Activated CD4-positive, alpha-beta T cell treated with anti-CD3 and anti-CD28 coated beads for 36 hours (primary cell): ENCODE data around the gene SCAF8. TPM values are rescaled to one million over a fixed set of nuclear protein-coding genes. Genes with fewer than 3 reads are reported as not detected.

Experiments used
- ATAC-seq: fragments of 200-7000 bp; cut with Tn5 transposase; one replicate; pipeline ENCODE4 v1.10.0; 2021; ENCODE audit warnings: mild to moderate bottlenecking, moderate library complexity
- CTCF ChIA-PET: fragments of 350-600 bp; sonication (Branson Sonifier 250); formaldehyde crosslinking; loops from one replicate; lab custom pipeline; 2021; ENCODE audit warnings: antibody characterized with exemption; lab: Charles Lee
- POLR2A ChIA-PET: fragments of 350-600 bp; sonication (Branson Sonifier 250); formaldehyde crosslinking; loops from one replicate; lab custom pipeline; 2021; ENCODE audit warnings: antibody characterized with exemption, inconsistent platforms; lab: Charles Lee
- DNase-seq: peaks from one replicate; pipeline ENCODE4 v3.0.0-alpha.2; 2020
- H3K27ac Mint-ChIP-seq: one replicate; pipeline ENCODE4 v1.8.0; 2021; ENCODE audit warnings: mixed read lengths
- H3K27me3 Mint-ChIP-seq: one replicate; pipeline ENCODE4 v1.8.0; 2021; ENCODE audit warnings: mixed read lengths
- H3K36me3 Mint-ChIP-seq: one replicate; pipeline ENCODE4 v1.8.0; 2021; ENCODE audit warnings: low read depth, mixed read lengths
- H3K4me1 Mint-ChIP-seq: one replicate; pipeline ENCODE4 v1.8.0; 2021; ENCODE audit warnings: mixed read lengths
- H3K4me3 Mint-ChIP-seq: one replicate; pipeline ENCODE4 v1.8.0; 2021; ENCODE audit warnings: mild to moderate bottlenecking, moderate library complexity, mixed read lengths
- H3K9me3 Mint-ChIP-seq: one replicate; pipeline ENCODE4 v1.8.0; 2021; ENCODE audit warnings: low read depth, mixed read lengths
- intact Hi-C, 2 experiments: fragments of 100-400 bp; cut with DNase I in 1 of 2; cut with micrococcal nuclease in 1 of 2; formaldehyde crosslinking; loops; one replicate each; pipeline versions ENCODE4 v1.14.2 to v1.15.1; 2022 to 2024; cut with DNase I, micrococcal nuclease
- total RNA-seq, 2 experiments: library from RNA; stranded (reverse); gene quantifications; one replicate each; pipeline ENCODE4 v1.2.3, GENCODE V29; 2021

The SCAF8 gene
- total RNA-seq, 2 experiments from 2014 or later: 33.9 to 44.5 TPM

DNA sequence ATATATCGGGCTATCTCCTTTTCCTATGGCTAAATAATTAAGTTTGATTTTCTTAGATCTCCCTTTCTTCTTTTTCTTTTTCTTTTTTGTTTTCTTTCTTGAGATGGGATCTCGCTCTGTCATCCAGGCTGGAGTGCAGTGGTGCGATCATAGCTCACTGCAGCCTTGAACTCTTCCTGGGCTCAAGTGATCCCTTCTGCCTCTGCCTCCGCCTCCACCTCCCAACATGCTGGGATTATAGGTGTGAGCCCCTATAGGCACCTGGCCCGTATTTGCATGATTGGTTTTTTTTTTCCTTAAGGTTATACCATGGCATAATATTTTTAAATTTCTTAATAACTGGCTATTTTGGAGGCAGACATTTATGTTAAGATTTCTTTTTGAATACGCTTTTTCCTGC, 106.3 kb downstream of the SCAF8 start:
- no peak overlapping the region for H3K27ac Mint-ChIP-seq
- peaks cover 4% of the 10 kb centered on the region for H3K36me3 Mint-ChIP-seq
- H3K4me1 Mint-ChIP-seq: peaks cover 20% of the 10 kb centered on the region
- DNase-seq (no peak), ATAC-seq (no peak)
- ChIA-PET POLR2A (no interaction called here), CTCF (interaction anchor here (0.6 to 2.0 kb wide), 3 partner anchors 31 to 39 kb away, joined by 3 to 5 read pairs (median 4); no protein-coding TSS in a partner anchor)
- H3K4me3 Mint-ChIP-seq: no peak overlapping the region
- H3K9me3 Mint-ChIP-seq: no peaks in the 10 kb centered on the region
- intact Hi-C loops: no loop called here
- no peaks in the 10 kb centered on the region for H3K27me3 Mint-ChIP-seq

- Mint-ChIP-seq H3K27me3 (no peaks in the 10 kb centered on the region), H3K27ac (no peak overlapping the region), H3K9me3 (no peaks in the 10 kb centered on the region), H3K4me1 (peaks cover 14% of the 10 kb centered on the region), H3K36me3 (peaks cover 5% of the 10 kb centered on the region), H3K4me3 (no peak overlapping the region)
- ChIA-PET CTCF (no interaction called here), POLR2A (no interaction called here)
- ATAC-seq: no peak
- intact Hi-C loops: no loop called here
- DNase-seq: no peak
Observed at GRCh38 chr6:154840363-154840762, 107.1 kb downstream of the SCAF8 start.

DNA sequence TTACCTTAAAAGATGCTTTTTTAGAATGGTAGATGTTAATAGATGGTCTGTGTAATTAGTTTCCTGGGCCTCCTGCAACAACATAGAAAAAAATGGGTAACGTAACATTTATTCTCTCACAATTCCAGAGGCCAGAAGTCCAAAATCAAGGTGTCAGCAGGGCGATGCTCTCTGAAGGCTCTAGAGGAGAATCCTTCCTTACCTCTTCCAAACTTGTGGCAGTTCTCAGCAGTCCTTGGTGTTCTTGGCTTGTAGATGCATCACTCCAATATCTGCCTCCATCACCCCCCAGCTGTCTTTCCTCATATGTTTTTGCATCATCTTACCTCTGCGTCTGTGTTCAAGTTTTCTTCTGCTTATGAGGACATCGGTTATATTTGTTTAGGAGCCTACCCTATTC, 107.9 kb downstream of the SCAF8 start:
- Mint-ChIP-seq H3K27me3 (no peaks in the 10 kb centered on the region), H3K9me3 (no peaks in the 10 kb centered on the region), H3K4me3 (no peak overlapping the region), H3K36me3 (peaks cover 6% of the 10 kb centered on the region), H3K27ac (no peak overlapping the region), H3K4me1 (peaks cover 13% of the 10 kb centered on the region)
- POLR2A ChIA-PET: no interaction called here
- CTCF ChIA-PET: no interaction called here
- no peak for DNase-seq
- intact Hi-C loops: no loop called here
- no peak for ATAC-seq

DNA sequence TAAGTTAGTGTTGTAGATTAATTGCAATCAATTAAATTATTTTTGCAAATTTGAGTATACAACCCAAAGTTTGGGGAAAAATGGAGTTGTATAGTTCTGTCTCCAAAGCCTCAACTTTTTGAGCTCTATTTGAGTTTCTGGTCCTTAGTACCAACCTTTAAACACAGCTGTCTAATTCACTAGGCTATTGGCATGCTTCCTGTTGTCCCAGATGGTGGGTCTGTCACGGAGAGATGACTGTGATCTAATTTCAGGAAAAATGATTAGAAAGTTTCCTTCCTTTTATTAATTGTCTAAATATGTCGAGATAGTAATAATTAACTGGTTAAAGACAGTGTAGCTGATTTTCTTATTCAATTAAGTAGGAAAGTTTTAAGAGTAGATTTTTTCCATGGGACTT, 109.6 kb downstream of the SCAF8 start:
- H3K27me3 Mint-ChIP-seq: no peaks in the 10 kb centered on the region
- ATAC-seq (no peak), DNase-seq (no peak)
- ChIA-PET POLR2A (no interaction called here), CTCF (interaction anchor here (1.3 to 1.4 kb wide), 2 partner anchors 12 to 167 kb away, joined by 3 to 4 read pairs; no protein-coding TSS in a partner anchor)
- H3K4me1 Mint-ChIP-seq: peaks cover 16% of the 10 kb centered on the region
- no peak overlapping the region for H3K27ac Mint-ChIP-seq
- intact Hi-C loops: no loop called here
- H3K36me3 Mint-ChIP-seq: peaks cover 6% of the 10 kb centered on the region
- no peak overlapping the region for H3K4me3 Mint-ChIP-seq
- H3K9me3 Mint-ChIP-seq: no peaks in the 10 kb centered on the region

DNA sequence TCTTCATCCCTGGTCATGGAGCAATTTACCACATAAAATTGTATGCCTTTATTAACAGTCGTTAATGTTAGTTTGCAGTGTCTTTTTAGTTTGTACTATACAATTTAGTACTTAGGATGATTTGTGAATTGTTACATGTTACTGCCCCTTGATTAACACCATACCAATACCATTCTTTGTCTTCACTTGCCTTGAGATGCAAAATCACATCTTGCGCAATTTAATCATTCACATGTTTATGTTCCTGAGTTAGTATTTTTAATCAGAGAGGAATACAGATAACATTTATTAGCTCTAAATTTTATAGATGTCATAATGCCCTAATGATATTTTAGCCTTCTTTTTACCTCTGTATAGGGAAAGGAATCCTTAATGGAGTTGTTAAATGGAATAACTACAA, 114.1 kb downstream of the SCAF8 start:
- H3K4me1 Mint-ChIP-seq: peaks cover 15% of the 10 kb centered on the region
- H3K36me3 Mint-ChIP-seq: peaks cover 11% of the 10 kb centered on the region
- H3K4me3 Mint-ChIP-seq: no peak overlapping the region
- no peak overlapping the region for H3K27ac Mint-ChIP-seq
- no peaks in the 10 kb centered on the region for H3K27me3 Mint-ChIP-seq
- H3K9me3 Mint-ChIP-seq: no peaks in the 10 kb centered on the region
- intact Hi-C loops: no loop called here
- ATAC-seq (no peak), DNase-seq (no peak)
- ChIA-PET POLR2A (no interaction called here), CTCF (no interaction called here)

- H3K27ac Mint-ChIP-seq: no peak overlapping the region
- CTCF ChIA-PET: no interaction called here
Observed at GRCh38 chr6:154848580-154848979, 115.4 kb downstream of the SCAF8 start.

GRCh38 chr6:154849475-154849874, 116.3 kb downstream of the SCAF8 start:
- Mint-ChIP-seq H3K4me3 (no peak overlapping the region), H3K9me3 (no peaks in the 10 kb centered on the region), H3K27me3 (no peaks in the 10 kb centered on the region), H3K27ac (no peak overlapping the region), H3K36me3 (peaks cover 18% of the 10 kb centered on the region), H3K4me1 (peaks cover 8% of the 10 kb centered on the region)
- intact Hi-C loops: no loop called here
- DNase-seq: no peak
- CTCF ChIA-PET: no interaction called here
- POLR2A ChIA-PET: no interaction called here
- no peak for ATAC-seq

More at GRCh38 chr6:154848580-154848979, 115.4 kb downstream of the SCAF8 start:
- Mint-ChIP-seq H3K36me3 (peaks cover 15% of the 10 kb centered on the region), H3K27me3 (no peaks in the 10 kb centered on the region), H3K4me3 (no peak overlapping the region), H3K9me3 (no peaks in the 10 kb centered on the region), H3K4me1 (peaks cover 11% of the 10 kb centered on the region)
- ATAC-seq: no peak
- intact Hi-C loops: no loop called here
- DNase-seq: no peak
- POLR2A ChIA-PET: no interaction called here

DNA sequence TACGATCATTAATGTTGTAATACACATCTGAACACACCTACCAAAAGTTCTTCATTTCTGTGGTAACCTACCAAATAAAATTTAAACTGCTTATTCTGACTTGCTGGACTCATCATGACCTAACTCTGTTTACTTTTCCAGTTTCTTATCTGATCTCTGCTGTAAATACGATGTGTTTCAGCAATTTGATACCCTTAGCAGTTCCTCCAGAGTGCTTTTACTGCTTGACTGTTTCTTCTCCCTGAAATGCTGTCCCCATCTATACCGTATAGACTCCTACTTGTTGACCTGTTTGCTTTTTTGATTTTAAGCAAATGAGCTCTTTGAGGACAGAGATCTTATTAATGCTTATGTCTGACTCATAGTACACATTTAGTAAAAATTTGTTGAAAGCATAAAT, 119.5 kb downstream of the SCAF8 start:
- Mint-ChIP-seq H3K4me1 (peaks cover 7% of the 10 kb centered on the region), H3K4me3 (no peak overlapping the region), H3K27ac (no peak overlapping the region), H3K27me3 (no peaks in the 10 kb centered on the region), H3K36me3 (peaks cover 17% of the 10 kb centered on the region), H3K9me3 (no peaks in the 10 kb centered on the region)
- ATAC-seq (no peak), DNase-seq (no peak)
- ChIA-PET CTCF (interaction anchor here (1.0 to 2.2 kb wide), 5 partner anchors 15 to 177 kb away, joined by 3 to 6 read pairs (median 4); no protein-coding TSS in a partner anchor), POLR2A (no interaction called here)
- intact Hi-C loops: no loop called here

DNA sequence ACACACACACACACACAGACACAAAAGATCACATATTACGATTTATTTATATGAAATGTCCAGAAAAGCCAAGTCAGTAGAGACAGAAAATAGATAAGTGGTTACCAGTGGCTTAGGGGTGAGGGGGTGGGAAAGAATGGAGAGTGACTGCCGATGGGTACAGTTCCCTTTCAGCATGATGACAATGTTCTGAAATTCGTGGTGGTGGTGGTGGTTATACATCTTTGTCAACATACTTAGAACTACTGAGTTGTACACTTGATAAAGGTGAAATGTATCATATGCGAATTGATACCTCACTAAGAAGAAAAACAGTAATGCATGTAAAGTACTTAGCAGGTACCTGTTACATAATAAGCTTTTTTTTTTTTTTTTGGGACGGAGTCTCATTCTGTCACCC, 124.3 kb downstream of the SCAF8 start:
- ChIA-PET POLR2A (interaction anchor here (0.6 kb wide), 1 partner anchor 366 kb away, joined by 3 read pairs; no protein-coding TSS in a partner anchor), CTCF (interaction anchor here (0.6 to 1.0 kb wide), 3 partner anchors 11 to 182 kb away, joined by 3 to 4 read pairs (median 3); no protein-coding TSS in a partner anchor)
- DNase-seq: no peak
- Mint-ChIP-seq H3K27ac (no peak overlapping the region), H3K9me3 (no peaks in the 10 kb centered on the region), H3K4me3 (no peak overlapping the region), H3K27me3 (no peaks in the 10 kb centered on the region), H3K36me3 (peaks cover 12% of the 10 kb centered on the region), H3K4me1 (peaks cover 3% of the 10 kb centered on the region)
- intact Hi-C loops: loop anchor here in 1 of 2 experiments (5.0 kb wide), 1 partner anchor 165 kb away; no protein-coding TSS in a partner anchor
- peak; percentile 49 for ATAC-seq

GRCh38 chr6:154861825-154862224, 128.6 kb downstream of the SCAF8 start:
- intact Hi-C loops: no loop called here
- no peak overlapping the region for H3K4me3 Mint-ChIP-seq
- no peak overlapping the region for H3K27ac Mint-ChIP-seq
- H3K9me3 Mint-ChIP-seq: no peaks in the 10 kb centered on the region
- H3K27me3 Mint-ChIP-seq: no peaks in the 10 kb centered on the region
- DNase-seq: no peak
- ChIA-PET CTCF (interaction anchor here (0.6 to 1.8 kb wide), 4 partner anchors 15 to 456 kb away, joined by 3 to 4 read pairs (median 4); no protein-coding TSS in a partner anchor), POLR2A (interaction anchor here (0.6 kb wide), 1 partner anchor 181 kb away, joined by 3 read pairs; no protein-coding TSS in a partner anchor)
- ATAC-seq: no peak
- H3K36me3 Mint-ChIP-seq: peaks cover 11% of the 10 kb centered on the region
- peaks cover 12% of the 10 kb centered on the region for H3K4me1 Mint-ChIP-seq

DNA sequence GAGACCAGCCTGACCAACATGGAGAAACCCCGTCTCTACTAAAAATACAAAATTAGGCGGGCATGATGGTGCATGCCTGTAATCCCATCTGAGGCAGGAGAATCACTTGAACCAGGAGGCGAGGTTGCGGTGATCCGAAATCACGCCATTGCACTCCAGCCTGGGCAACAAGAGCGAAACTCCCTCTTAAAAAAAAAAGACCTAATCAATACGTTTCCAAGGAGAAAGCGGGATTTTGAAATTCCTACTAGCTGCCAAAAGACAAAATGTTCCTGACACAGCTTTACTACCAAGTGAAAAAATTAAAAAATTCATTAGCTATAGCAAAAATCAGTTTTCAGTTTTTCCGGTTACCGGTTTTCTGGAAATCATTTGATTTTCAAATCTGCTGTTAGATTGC, 129.3 kb downstream of the SCAF8 start:
- peaks cover 11% of the 10 kb centered on the region for H3K36me3 Mint-ChIP-seq
- intact Hi-C loops: no loop called here
- peaks cover 9% of the 10 kb centered on the region for H3K4me1 Mint-ChIP-seq
- no peak overlapping the region for H3K27ac Mint-ChIP-seq
- no peaks in the 10 kb centered on the region for H3K9me3 Mint-ChIP-seq
- ChIA-PET CTCF (interaction anchor here (1.0 to 1.8 kb wide), 3 partner anchors 14 to 315 kb away, joined by 3 to 4 read pairs (median 4); no protein-coding TSS in a partner anchor), POLR2A (no interaction called here)
- H3K27me3 Mint-ChIP-seq: no peaks in the 10 kb centered on the region
- no peak for ATAC-seq
- no peak overlapping the region for H3K4me3 Mint-ChIP-seq
- no peak for DNase-seq

GRCh38 chr6:154864066-154864430, 130.8 kb downstream of the SCAF8 start:
- H3K4me3 Mint-ChIP-seq: no peak overlapping the region
- H3K4me1 Mint-ChIP-seq: peaks cover 19% of the 10 kb centered on the region
- ChIA-PET CTCF (interaction anchor here (0.7 kb wide), 1 partner anchor 188 kb away, joined by 4 read pairs; no protein-coding TSS in a partner anchor), POLR2A (no interaction called here)
- H3K27ac Mint-ChIP-seq: no peak overlapping the region
- intact Hi-C loops: no loop called here
- no peaks in the 10 kb centered on the region for H3K9me3 Mint-ChIP-seq
- DNase-seq (no peak), ATAC-seq (no peak)
- H3K36me3 Mint-ChIP-seq: peaks cover 11% of the 10 kb centered on the region
- H3K27me3 Mint-ChIP-seq: no peaks in the 10 kb centered on the region
